ENCODE results near the gene DLL1.
A peak's percentile ranks its signal among the peaks of the same experiment; 100 is the strongest.
"Not testable (repeated sequence)": the region's sequence is repeated elsewhere in the genome, so short reads cannot be mapped to it uniquely, and the experiment has no call there.

Gene DLL1

GRCh38 chr6:170290296-170291128 lies at the start of gene DLL1:
DLL1 (minus strand) TSS chr6:170291078; CDS start chr6:170290139, 939 bp downstream.
- no peak for DNase-seq (ENCODE audit: low read depth)

GRCh38 chr6:170335199-170335598 lies 44.3 kb upstream of the DLL1 start:
- DNase-seq (ENCODE audit: low read depth): not testable (repeated sequence)

GRCh38 chr6:170329321-170329720 lies 38.4 kb upstream of the DLL1 start:
- no peak for DNase-seq (ENCODE audit: low read depth)

DNA sequence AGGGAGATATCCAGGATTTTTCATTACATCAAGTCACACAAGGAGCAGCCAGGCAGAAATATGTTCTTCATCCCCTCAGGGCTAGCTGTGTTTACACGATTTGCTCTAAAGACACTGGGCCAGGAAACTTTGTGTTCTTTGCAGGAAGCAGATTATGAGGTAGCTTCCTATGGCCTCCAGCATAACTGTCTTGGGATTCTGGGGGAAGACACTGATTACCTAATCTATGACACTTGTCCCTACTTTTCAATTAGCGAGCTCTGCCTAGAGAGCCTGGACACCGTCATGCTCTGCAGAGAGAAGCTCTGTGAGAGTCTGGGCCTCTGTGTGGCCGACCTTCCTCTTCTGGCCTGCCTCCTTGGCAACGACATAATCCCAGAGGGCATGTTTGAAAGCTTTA lies 26.8 kb upstream of the DLL1 start:
- no peak for DNase-seq (ENCODE audit: low read depth)

GRCh38 chr6:170317076-170317475 lies 26.2 kb upstream of the DLL1 start:
- DNase-seq (ENCODE audit: low read depth): no peak

- no peak for DNase-seq (ENCODE audit: low read depth)
Measured at GRCh38 chr6:170316071-170316470, 25.2 kb upstream of the DLL1 start.

DNA sequence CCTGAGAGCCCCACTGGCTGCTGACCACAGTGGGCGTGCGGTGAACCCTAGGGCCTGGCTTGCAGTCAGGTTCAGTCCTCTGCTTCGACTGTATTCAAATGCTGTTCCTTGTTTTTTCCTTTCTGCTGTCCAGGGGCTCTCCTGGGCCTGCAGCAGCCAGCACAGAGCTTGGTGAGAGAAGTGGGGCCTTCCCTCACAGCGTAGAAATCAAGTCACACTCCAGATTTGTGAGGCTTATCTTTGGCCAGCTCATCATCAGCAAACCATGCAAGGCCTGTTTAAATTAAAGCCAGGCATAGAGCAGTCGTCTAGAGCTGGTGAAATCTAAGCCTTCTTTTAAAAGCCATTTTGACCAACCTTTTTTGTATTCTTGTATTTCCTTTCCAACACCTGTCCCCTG lies 24.1 kb upstream of the DLL1 start:
- DNase-seq (ENCODE audit: low read depth): no peak

DNA sequence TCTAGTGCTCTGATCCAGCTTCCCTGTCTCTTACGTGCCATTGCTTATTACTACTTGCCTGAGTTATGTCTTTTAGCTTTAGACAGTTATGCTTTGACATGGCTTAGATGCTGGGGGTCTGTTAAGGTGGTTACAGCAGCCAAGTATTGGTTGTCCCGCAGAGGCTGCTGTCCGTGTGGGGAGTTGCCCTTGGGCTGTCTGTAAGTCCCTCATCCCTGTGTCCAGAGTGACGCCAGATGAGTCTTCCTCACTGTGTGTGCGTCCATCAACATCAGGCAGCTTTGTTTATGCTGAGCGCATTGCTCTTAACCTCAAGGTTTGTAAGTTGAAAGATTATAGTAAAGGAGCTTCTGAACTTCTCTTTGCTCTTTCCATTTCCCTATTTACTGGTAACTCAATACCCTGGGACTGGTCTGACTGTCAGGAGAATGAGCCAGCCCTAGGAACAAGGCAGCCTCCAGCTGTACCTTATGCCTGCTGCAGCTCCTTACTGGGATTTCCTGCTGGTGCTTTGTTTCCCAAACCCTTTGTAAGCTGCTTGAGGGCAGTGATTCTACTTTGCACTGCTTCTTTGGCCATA lies 22.9 kb upstream of the DLL1 start:
- no peak for DNase-seq (ENCODE audit: low read depth)

GRCh38 chr6:170312876-170313275 lies 22.0 kb upstream of the DLL1 start:
- DNase-seq (ENCODE audit: low read depth): no peak

DNA sequence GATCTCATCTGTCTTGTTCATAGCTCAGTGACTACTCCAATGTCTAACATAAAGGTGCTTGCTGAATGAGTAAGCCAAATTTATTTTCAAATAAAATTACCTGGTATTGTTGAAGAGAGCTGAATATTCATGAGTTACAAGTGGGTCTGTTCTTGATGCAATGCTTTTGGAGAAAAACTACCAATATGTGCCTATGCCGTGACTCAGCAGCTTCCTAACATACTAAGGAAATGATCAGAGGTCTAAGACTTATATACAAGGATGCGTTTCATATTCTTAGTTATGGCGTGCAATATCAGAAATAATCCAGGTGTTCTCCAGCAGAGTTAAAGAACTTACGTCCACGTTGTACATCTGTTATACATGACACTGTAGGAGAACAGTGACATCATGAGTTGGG lies 20.8 kb upstream of the DLL1 start:
- DNase-seq (ENCODE audit: low read depth): no peak

DNA sequence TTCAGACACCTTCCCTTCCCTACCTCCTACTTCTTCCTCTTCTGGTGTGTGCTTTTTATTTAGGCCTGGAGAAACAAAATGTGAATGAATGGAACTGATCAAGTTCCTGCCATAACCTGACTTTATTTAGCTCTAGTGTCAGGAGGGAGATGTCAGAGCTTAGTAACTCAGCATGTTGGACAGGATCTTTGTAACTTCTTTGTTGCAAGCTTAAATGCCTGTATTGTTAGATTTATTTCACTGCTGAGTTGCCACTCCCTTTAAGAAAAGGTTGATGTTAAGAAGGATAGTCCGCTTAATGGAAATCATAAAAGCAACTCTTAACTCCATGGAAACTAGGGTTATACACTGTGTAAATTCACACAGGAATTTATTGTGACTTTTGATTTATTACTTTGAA lies 17.9 kb upstream of the DLL1 start:
- DNase-seq (ENCODE audit: low read depth): no peak

DNA sequence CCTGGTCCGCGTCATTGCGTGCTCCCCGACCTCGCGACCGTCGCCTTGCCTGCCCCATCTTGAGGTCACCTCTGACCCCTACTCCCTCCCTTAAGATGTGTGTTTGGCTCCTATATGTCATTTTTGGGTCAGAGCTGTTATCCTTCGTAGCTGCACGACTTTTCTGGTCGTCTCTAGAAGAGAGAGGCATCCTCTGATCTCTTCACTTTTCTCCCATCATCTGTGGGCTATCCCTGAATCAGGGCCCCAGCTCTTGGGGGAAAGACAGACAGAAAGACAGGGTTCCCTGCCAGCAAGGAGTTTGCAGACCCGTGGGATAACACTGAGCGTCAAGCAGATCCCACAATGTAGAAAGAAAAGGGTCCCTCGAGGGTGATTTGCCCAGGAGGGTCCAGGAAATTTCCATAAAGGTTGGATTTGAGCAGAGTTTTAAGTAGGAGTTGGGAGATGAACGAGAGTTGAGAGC lies 16.2 kb upstream of the DLL1 start:
- no peak for DNase-seq (ENCODE audit: low read depth)

DNA sequence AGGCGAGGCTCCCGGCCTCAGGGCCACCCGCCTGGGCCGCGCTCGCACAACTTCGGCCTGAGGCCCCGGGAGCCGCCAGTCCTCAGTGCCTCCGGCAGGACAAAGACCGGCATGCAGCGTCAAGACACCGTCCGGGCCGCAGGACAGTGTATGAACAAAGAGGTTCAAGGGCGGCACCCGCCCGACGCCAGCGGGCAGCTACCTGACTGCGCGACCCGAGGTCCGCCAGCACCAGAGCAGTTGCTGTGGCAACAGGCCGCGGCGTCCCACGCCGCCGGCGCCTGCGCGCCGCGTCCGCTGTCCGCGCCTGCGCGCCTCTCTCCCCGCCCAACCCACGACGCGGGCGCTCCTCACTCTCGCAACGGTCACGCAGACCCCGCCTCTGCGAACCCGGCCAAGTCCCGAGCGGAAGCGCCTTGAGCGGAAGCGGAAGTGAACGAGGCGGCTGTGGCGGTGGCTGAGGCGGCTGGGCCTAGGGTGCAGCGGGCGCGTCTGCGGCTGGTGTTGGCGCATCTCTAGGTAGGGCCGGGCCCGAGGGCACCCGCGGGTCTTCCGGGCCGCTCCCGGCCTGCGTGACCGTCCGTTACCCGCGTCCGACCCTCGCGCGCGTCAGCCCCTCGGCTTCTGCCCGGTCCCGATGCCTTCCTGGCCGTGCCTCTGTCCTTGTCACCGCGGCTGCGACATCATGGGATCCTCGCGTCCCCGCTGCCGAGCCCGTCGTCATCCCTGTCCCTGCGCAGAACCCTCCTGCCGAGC lies 15.6 kb upstream of the DLL1 start, which contains the start of gene FAM120B:
FAM120B (plus strand) TSS at position 435 of the 756 bp plus-strand sequence. CDS start 10,633 bp downstream, outside the sequence.
- DNase-seq (ENCODE audit: low read depth): peak; percentile 66

- DNase-seq (ENCODE audit: low read depth): no peak
Measured at GRCh38 chr6:170305805-170306323, 15.0 kb upstream of the DLL1 start.

DNA sequence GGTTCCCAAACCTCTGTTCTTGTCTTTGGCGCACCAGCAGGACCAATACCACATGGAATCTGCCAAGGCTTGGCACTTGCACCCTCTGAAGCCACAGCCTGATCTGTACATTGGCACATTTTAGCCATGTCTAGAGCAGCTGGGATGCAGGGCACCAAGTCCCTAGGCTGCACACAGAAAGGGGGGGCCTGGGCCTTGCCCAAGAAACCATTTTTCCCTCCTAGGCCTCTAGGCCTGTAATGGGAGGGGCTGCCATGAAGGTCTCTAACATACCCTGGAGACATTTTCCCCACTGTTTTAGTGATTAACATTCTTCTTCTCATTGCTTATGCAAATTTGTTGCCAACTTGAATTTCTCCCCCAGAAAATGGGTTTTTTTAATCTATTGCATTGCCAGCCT lies 10.3 kb upstream of the DLL1 start:
- DNase-seq (ENCODE audit: low read depth): no peak

- DNase-seq (ENCODE audit: low read depth): no peak
Measured at GRCh38 chr6:170298688-170299087, 7.8 kb upstream of the DLL1 start.

- no peak for DNase-seq (ENCODE audit: low read depth)
Measured at GRCh38 chr6:170297576-170298330, 6.9 kb upstream of the DLL1 start.

DNA sequence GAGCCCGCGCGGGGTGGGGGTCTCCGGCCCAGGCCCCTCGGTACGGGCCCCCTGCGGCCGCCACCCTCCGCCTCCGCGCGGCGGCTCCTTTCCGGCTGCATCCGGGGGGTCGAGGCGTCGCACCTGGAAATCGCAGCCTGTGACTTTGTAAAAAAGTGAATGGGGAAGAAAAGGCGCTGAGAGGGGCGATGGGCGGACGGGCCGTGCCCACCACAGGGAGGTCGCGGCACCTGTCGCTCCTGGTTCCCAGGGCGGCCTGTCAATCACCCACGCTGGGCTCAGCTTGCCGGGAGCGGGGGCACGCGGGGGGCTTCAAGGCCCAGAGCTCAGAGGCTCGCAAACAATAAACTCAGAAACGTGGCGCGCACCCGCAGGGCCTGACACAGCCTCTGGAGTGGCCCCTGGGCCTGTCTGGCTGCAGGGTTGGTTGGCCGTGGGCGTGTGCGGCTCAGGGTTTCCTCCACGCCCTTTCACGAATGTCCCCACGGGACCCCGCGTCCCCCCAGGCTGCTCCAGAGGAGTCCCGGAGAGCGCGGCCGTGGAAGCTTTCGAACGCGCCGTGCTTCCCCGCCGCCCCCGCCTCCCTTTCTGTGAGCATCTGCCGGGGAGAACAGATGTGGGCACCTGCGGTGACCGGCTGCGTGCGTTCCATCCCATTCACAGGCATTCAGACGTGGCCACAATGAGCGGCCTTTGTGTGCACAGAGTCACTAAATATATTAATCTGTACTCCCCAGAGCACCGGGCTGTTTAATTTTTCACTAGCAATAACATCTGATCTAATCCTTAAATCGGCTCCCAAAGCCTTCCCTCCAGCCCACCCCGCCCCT lies 6.1 kb upstream of the DLL1 start:
- no peak for DNase-seq (ENCODE audit: low read depth)

DNA sequence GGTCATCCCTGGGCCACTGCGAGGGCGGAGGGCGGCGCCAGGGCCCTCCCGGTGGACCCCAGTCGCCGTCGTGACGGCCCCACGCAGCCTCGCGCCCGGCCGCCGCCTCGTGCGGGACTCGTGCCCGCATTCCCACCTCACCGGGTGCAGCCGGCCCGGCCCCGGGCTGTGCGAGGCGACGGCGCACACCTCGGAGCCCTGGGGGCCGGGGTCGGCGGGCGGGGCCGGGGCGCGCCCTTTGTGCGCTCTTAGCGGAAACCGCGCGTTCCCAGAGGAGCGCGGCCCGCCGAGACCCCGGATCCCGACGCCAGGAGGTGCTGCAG lies 5.5 kb upstream of the DLL1 start:
- no peak for DNase-seq (ENCODE audit: low read depth)

GRCh38 chr6:170295510-170296422 lies 4.9 kb upstream of the DLL1 start:
- no peak for DNase-seq (ENCODE audit: low read depth)

All from HS-5 (cell line).